Neural cell (in vitro differentiated cells): ENCODE measurements around the gene CCDC88C.
A peak's percentile ranks its signal among the peaks of the same experiment; 100 is the strongest.

Experiments used
- EP300 ChIP-seq: fragments of 450-650 bp; conservative IDR thresholded peaks from 2 replicates; pipeline ENCODE4 v1.6.1; 2014; ENCODE audit warnings: antibody characterized with exemption, mild to moderate bottlenecking, moderate library complexity; ENCODE audit not compliant: poor library complexity, severe bottlenecking
- EZH2 ChIP-seq: fragments of 200-600, 300-800 bp; shearing (Covaris generic), sonication (generic); IDR thresholded peaks from 2 replicates; pipeline ENCODE4 v1.6.1; 2014; ENCODE audit warnings: antibody characterized with exemption, low read length, borderline replicate concordance, mild to moderate bottlenecking; ENCODE audit not compliant: insufficient read depth, poor library complexity, severe bottlenecking
- MXI1 ChIP-seq: fragments of 450-650 bp; conservative IDR thresholded peaks from 2 replicates; pipeline ENCODE4 v1.6.1; 2014; ENCODE audit warnings: antibody characterized with exemption, mild to moderate bottlenecking; ENCODE audit not compliant: poor library complexity, severe bottlenecking
- RAD21 ChIP-seq: fragments of 450-650 bp; conservative IDR thresholded peaks from 2 replicates; pipeline ENCODE4 v1.6.1; 2014; ENCODE audit warnings: antibody characterized with exemption, mild to moderate bottlenecking, moderate library complexity
- SMC3 ChIP-seq: fragments of 450-650 bp; conservative IDR thresholded peaks from 2 replicates; pipeline ENCODE4 v1.6.1; 2014; ENCODE audit warnings: antibody characterized with exemption, mild to moderate bottlenecking, moderate library complexity; ENCODE audit not compliant: poor library complexity
- TAF1 ChIP-seq: IDR thresholded peaks from 2 replicates; pipeline ENCODE4 v1.6.1; 2012; ENCODE audit warnings: low read depth
- TF ChIP-seq, protein P1 (sequence below): fragments of 450-650 bp; IDR thresholded peaks from 2 replicates; pipeline ENCODE4 v1.5.1; 2014; ENCODE audit warnings: antibody characterized with exemption, mild to moderate bottlenecking, moderate library complexity; ENCODE audit not compliant: poor library complexity, severe bottlenecking

DNA sequence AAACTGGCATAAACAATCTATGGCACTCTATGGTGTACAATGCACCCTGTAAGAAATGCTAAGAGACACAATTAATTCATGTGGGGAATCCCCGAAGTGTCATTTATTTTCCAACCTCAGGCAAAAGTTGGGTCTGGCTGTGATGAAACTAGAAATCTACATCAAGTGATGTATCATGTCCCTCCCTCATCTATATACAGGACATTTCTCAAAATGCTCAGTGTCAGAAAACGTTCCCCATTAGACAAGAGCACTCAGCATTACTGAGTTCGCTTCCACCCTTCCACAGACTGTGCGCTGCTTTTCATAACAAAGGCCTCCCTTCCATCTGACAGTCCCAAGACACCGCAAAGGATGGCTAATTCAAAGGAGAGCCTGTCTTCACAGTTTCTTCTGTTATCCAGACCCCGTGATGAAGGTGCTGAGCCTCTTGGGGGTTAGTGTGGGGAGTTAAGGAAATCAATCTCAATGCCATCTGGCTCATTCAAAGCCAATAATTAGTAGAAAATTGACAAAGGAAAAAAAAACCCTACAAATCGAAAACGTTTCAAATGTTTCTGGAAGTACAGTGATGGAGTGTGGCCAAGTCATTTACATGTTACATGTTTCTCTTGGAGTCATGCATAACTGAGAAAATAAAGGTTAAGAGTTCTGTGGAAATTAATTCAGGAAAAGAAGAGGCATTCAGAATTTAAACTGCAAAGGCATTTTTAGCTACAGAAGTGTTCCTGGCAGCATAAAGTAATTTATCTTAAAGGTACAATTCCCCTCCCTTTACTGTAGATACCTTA lies 7.5 kb downstream of the CCDC88C start:
- TF ChIP-seq, protein P1, sequence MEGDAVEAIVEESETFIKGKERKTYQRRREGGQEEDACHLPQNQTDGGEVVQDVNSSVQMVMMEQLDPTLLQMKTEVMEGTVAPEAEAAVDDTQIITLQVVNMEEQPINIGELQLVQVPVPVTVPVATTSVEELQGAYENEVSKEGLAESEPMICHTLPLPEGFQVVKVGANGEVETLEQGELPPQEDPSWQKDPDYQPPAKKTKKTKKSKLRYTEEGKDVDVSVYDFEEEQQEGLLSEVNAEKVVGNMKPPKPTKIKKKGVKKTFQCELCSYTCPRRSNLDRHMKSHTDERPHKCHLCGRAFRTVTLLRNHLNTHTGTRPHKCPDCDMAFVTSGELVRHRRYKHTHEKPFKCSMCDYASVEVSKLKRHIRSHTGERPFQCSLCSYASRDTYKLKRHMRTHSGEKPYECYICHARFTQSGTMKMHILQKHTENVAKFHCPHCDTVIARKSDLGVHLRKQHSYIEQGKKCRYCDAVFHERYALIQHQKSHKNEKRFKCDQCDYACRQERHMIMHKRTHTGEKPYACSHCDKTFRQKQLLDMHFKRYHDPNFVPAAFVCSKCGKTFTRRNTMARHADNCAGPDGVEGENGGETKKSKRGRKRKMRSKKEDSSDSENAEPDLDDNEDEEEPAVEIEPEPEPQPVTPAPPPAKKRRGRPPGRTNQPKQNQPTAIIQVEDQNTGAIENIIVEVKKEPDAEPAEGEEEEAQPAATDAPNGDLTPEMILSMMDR = no peak
- TF ChIP-seq RAD21 = no peak
- no peak for TF ChIP-seq TAF1
- TF ChIP-seq EZH2 = no peak
- no peak for TF ChIP-seq SMC3
- peak; percentile 83 for TF ChIP-seq EP300
- TF ChIP-seq MXI1 = no peak
